Tibial nerve (tissue), 4 donors: ENCODE data around the gene FAM180A. TPM values are rescaled to one million over a fixed set of nuclear protein-coding genes. Genes with fewer than 3 reads are reported as not detected.

Experiments
- DNase-seq, 2 donors: peaks; one replicate each; pipeline ENCODE4 v3.0.0-alpha.2; 2019; ENCODE audit warnings: low spot score in 2 of 2
- H3K27ac ChIP-seq, 4 donors: fragments of 200-600 bp; sonication (generic) in 3 of 4; one replicate each; pipeline ENCODE4 v1.5.1; 2017 to 2019; ENCODE audit warnings: mild to moderate bottlenecking in 1 of 4
- H3K27me3 ChIP-seq, 2 donors: fragments of 200-600 bp; sonication (generic) in 1 of 2; one replicate each; pipeline versions ENCODE4 v1.5.1 to v1.6.0; 2017 to 2019
- H3K36me3 ChIP-seq, 3 donors: fragments of 200-600 bp; sonication (generic); one replicate each; pipeline ENCODE4 v1.5.1; 2018 to 2019
- H3K4me1 ChIP-seq, 4 donors: fragments of 200-600 bp; sonication (generic) in 3 of 4; one replicate each; pipeline ENCODE4 v1.5.1; 2017 to 2019
- H3K4me3 ChIP-seq, 4 donors: fragments of 200-600 bp; sonication (generic) in 3 of 4; one replicate each; pipeline ENCODE4 v1.5.1; 2017 to 2019; ENCODE audit warnings: mild to moderate bottlenecking in 1 of 4, moderate library complexity in 1 of 4
- H3K9me3 ChIP-seq, 4 donors: fragments of 200-600 bp; sonication (generic) in 3 of 4; one replicate each; pipeline ENCODE4 v1.5.1; 2017 to 2019
- EP300 ChIP-seq, 2 donors: sonication (generic); formaldehyde crosslinking; IDR thresholded peaks; one replicate each; pipeline ENCODE4 v1.6.1; 2017; ENCODE audit warnings: antibody characterized with exemption in 2 of 2, mild to moderate bottlenecking in 1 of 2
- POLR2A ChIP-seq, 2 donors: fragments of 450-650 bp; IDR thresholded peaks; one replicate each; pipeline ENCODE4 v1.6.1; 2017; ENCODE audit warnings: antibody characterized with exemption in 2 of 2, mild to moderate bottlenecking in 2 of 2, moderate library complexity in 2 of 2
- whole genome bisulfite sequencing, 2 donors: methylation state at CpG; one replicate each; pipeline ENCODE4 v1.1.5; 2018; 5-methylcytosine and 5-hydroxymethylcytosine counted together
- total RNA-seq, 4 donors: library from RNA; depleted of rRNA; stranded (reverse); fragments of >200 nt; gene quantifications; one replicate each; pipeline ENCODE4 v1.1.0, GENCODE V29; 2016
- TF ChIP-seq, protein P1 (sequence below), 5 experiments: fragments of 200-600 bp in 3 of 5; fragments of 450-650 bp in 2 of 5; sonication (generic) in 3 of 5; IDR thresholded peaks; one replicate each; pipeline ENCODE4 v1.5.1; 2016 to 2019; ENCODE audit warnings: antibody characterized with exemption in 5 of 5, mild to moderate bottlenecking in 3 of 5, moderate library complexity in 2 of 5

Gene FAM180A
- total RNA-seq, 4 donors from 2014 or later: 2.1 to 7.7 (median 3.7) TPM

DNA sequence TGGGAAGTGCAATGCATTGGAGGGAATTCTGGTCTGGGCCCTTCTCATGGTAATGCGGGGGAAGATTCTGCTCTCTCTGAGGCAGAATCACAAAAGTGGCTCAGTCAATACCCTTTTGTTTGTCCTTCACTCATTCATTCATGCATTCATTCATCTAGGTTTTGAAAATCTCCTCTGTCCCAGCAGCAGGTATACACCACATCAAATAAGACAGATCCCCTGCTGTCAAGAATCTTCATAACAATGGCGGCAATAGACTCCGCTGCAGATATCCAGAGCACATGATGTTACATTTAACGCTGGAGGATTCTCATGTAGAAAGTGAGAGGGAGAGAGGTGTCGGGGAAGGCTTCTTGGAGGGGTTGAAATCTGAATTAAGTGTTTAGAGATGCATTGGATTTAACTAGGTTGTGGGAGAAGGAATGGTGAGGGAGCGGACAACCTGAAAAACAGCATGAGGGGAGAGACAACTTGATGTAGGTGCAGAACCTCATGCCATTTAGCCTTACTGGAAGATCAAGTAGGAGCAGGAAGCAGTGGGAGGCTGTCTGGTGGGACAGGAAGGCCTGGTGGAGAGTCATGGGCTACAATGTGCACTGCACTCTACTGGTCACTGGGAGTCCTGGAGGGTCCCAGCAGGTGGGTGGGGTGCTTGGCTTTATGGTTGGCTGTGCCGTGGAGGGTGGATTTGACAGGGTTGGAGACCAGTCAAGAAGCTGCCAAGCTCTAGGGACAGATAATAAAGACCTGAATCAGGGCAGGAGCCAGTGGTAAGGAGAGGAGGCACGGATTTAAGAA lies 5.2 kb upstream of the FAM180A start:
- Histone ChIP-seq H3K27ac (no peak overlapping the region), H3K4me3 (no peak overlapping the region), H3K27me3 (no peaks in the 10 kb centered on the region), H3K36me3 (no peaks in the 10 kb centered on the region), H3K4me1 (peaks cover 0 to 8% (median 3%) of the 10 kb centered on the region in 4 donors), H3K9me3 (no peaks in the 10 kb centered on the region)
- TF ChIP-seq POLR2A (IDR thresholded peaks at IDR 0.05) (no peak), EP300 (IDR thresholded peaks at IDR 0.05) (no peak)
- TF ChIP-seq, protein P1, sequence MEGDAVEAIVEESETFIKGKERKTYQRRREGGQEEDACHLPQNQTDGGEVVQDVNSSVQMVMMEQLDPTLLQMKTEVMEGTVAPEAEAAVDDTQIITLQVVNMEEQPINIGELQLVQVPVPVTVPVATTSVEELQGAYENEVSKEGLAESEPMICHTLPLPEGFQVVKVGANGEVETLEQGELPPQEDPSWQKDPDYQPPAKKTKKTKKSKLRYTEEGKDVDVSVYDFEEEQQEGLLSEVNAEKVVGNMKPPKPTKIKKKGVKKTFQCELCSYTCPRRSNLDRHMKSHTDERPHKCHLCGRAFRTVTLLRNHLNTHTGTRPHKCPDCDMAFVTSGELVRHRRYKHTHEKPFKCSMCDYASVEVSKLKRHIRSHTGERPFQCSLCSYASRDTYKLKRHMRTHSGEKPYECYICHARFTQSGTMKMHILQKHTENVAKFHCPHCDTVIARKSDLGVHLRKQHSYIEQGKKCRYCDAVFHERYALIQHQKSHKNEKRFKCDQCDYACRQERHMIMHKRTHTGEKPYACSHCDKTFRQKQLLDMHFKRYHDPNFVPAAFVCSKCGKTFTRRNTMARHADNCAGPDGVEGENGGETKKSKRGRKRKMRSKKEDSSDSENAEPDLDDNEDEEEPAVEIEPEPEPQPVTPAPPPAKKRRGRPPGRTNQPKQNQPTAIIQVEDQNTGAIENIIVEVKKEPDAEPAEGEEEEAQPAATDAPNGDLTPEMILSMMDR (IDR thresholded peaks at IDR 0.05): no peak
- 82 to 90% methylated on average over 8 of the region's 8 CpGs for WGBS, 2 donors
- no peak for DNase-seq

DNA sequence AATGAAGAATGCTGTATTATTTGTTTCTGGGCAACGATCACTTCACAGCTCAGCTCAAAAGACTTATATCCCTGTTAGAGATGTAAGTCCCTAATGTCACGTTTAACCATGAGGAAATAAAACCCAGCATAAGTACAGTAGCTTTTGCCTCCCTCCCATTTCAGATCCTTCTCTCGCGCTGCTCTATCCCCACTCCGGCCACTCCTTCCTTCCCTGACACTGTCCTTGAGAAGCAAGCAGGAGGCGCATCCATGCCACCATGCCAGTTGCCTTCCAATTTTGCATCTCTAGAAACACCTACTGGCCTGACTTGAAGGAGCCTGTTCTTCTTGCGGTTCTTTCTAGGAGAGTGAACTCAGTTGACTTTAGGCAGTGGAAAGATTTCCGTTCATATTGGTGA lies 1.2 kb downstream of the FAM180A start:
- no peaks in the 10 kb centered on the region for H3K9me3 ChIP-seq
- no peaks in the 10 kb centered on the region for H3K36me3 ChIP-seq
- peak overlapping the region in 2 of 4 donors; percentile 28 to 85 for H3K27ac ChIP-seq
- H3K4me1 ChIP-seq: peaks cover 0 to 31% (median 0%) of the 10 kb centered on the region in 4 donors
- peak overlapping the region in 1 of 4 donors; percentile 28 for H3K4me3 ChIP-seq
- no peaks in the 10 kb centered on the region for H3K27me3 ChIP-seq
- no peak for DNase-seq
- TF ChIP-seq EP300 (IDR thresholded peaks at IDR 0.05): no peak
- TF ChIP-seq, protein P1 (IDR thresholded peaks at IDR 0.05): no peak
- TF ChIP-seq POLR2A (IDR thresholded peaks at IDR 0.05): no peak
- WGBS, 2 donors: 85 to 87% methylated on average over 8 of the region's 8 CpGs

DNA sequence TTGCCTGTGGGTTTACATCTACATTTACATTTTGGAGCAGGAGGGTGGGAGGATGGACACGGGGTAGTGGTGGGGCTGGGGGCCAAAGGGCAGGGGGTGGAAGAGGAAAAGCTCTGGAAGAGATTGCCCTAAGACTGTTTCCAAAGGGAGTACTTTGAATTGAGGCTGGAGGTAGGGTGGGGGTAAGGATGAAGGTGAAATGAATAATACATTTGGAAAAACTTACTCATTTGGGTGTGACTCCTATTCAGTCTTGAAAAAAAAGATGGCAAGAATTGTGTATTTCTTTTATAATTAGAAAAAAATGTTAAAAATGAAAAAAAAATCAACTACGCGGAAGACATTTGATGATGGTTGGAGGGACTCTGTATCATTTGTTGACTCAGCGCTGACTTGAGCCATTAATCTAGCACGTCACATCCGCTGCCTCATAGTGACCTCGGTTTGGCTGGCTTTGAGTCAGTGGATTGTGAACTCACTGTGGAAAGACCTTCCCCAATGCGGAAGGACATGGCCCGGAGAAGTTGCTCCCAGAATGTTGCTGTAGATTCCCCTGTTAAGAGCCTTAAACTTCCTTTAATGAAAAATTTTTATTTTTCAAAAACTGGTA lies 2.8 kb downstream of the FAM180A start:
- DNase-seq: peak; percentile 22 to 70
- Histone ChIP-seq H3K4me1 (peaks cover 0 to 34% (median 0%) of the 10 kb centered on the region in 4 donors), H3K36me3 (no peaks in the 10 kb centered on the region), H3K9me3 (no peaks in the 10 kb centered on the region), H3K27me3 (no peaks in the 10 kb centered on the region), H3K27ac (peak overlapping the region in 3 of 4 donors; percentile 7 to 74 (median 74)), H3K4me3 (no peak overlapping the region)
- WGBS, 2 donors: 51 to 58% methylated on average over 9 of the region's 9 CpGs
- TF ChIP-seq, protein P1 (IDR thresholded peaks at IDR 0.05): no peak
- TF ChIP-seq EP300 (IDR thresholded peaks at IDR 0.05): peak in 1 of 2 donors; percentile 49

DNA sequence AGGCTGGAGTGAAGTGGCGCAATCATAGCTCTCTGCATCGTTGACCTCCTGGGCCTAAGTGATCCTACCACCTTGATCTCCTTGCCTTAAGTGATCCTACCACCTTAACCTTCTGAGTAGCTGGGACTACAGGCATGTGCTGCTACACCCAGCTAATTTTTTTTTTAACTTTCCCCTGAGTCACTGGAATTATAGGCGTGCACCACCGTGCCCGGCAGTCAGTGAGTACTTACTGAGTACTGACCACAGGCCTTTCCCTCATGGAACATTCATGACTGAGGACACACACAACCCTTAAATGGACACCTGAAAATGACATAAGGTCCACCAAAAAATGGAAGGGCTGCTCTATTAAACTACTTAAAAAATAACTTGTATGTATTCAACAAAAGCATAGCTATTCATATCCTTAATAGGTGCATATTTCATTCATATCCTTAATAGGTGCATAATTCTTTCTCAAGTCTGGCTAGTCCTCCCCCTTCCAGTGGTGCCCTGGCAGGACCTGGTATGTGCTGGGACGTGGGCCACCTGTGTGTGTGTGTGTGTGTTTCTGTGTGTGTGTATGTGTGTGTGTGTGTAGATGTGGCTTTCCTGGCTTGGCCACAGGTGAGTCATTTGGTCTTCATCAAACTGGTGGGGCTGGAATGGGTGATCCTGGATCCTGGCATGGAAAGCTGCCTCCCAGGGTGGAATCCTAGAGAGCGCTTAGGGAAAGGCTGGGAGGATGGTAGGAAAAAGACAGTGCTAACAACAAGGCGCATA lies 3.5 kb downstream of the FAM180A start:
- WGBS, 2 donors: 87 to 90% methylated on average over 8 of the region's 8 CpGs
- no peak for TF ChIP-seq EP300 (IDR thresholded peaks at IDR 0.05)
- TF ChIP-seq POLR2A (IDR thresholded peaks at IDR 0.05): no peak
- TF ChIP-seq, protein P1 (IDR thresholded peaks at IDR 0.05): no peak
- no peak for DNase-seq
- Histone ChIP-seq H3K4me3 (no peak overlapping the region), H3K27ac (peak overlapping the region in 3 of 4 donors; percentile 7 to 74 (median 74)), H3K9me3 (no peaks in the 10 kb centered on the region), H3K4me1 (peaks cover 0 to 34% (median 0%) of the 10 kb centered on the region in 4 donors), H3K27me3 (no peaks in the 10 kb centered on the region), H3K36me3 (no peaks in the 10 kb centered on the region)
